HG03521 (cell line): ENCODE data around the gene ZCCHC3.
A peak's percentile ranks its signal among the peaks of the same experiment; 100 is the strongest.
"Not testable (repeated sequence)": the region's sequence is repeated elsewhere in the genome, so short reads cannot be mapped to it uniquely, and the experiment has no call there.

ENCODE experiments used
- ATAC-seq: cut with Tn5 transposase; IDR thresholded peaks from one replicate; pipeline ENCODE4 v1.9.1; 2021; ENCODE audit warnings: mild to moderate bottlenecking, moderate library complexity; ENCODE audit not compliant: unreplicated experiment

Gene ZCCHC3, protein sequence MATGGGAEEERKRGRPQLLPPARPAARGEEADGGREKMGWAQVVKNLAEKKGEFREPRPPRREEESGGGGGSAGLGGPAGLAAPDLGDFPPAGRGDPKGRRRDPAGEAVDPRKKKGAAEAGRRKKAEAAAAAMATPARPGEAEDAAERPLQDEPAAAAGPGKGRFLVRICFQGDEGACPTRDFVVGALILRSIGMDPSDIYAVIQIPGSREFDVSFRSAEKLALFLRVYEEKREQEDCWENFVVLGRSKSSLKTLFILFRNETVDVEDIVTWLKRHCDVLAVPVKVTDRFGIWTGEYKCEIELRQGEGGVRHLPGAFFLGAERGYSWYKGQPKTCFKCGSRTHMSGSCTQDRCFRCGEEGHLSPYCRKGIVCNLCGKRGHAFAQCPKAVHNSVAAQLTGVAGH

DNA sequence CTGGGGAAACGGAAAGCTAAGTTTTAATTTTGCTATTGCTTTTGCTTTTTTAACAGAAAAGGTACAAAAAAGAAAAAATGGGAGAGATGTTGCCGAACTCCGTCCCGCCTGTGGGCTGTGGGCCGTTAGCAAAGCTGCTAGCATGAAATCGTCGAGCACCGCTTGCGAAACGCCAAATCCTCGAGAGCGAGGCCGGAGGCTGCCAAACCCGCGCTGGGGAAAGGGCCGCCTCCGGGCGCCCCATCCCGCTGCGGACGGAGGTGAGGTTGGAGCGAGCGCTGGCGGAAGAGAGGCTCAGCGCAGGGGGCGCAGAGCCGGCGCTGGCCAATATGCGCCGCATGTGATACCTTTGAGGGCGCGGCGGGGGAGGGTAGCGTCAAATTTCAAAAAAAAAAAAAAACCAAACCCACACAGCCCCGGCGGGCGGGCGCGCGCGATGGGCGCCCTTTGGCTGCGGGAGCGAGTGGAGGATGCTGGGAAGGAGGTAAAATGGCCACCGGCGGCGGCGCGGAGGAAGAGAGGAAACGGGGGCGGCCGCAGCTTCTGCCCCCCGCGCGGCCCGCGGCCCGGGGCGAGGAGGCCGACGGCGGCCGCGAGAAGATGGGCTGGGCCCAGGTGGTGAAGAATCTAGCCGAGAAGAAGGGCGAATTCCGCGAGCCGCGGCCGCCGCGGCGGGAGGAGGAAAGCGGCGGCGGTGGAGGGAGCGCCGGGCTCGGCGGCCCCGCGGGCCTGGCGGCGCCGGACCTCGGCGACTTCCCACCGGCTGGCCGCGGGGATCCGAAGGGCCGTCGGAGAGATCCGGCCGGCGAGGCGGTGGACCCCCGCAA is at the start of gene ZCCHC3:
Gene ZCCHC3, plus strand, starts transcription at position 473 of the 827 bp plus-strand sequence. Its CDS starts 17 bp downstream, at position 490.
- ATAC-seq, result peak; percentile 81

DNA sequence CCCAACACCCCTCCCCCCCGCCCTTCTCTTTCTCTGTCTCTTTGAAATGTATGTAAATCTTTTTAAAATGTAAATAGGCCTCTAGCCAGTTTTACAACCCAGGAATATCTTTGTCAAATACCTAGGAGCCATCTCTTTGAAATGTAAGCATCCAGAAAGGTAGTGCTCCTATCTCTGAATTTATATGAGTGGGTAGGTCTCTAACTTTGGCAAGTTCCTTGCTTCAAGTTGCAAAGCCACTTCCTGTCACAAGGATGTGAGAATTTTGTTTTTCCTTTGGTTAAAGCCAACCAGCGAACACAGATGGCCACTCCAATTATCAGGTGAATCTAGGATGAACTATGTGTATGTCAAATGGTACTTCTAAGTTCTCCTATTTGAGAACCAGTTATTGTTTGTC is 46.0 kb upstream of the ZCCHC3 start:
- no peak for ATAC-seq

DNA sequence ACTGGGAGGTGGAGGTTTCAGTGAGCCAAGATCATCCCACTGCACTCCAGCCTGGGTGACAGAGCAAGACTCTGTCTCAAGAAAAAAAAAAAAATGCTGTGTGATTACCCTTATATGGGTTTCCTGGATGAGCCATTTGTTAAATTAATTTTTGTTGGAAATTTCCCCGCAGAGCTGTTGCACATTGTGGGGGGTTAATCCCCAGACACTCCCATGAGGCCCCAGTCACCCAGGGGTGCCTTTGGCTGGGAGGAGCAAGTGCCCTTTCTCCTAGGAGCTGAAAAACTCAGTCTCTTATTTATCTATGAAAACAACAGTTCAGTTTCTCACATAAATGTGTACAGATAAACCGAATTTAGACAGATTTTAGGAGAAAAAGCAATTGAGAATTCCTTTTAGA is 44.6 kb upstream of the ZCCHC3 start:
- ATAC-seq, result no peak

DNA sequence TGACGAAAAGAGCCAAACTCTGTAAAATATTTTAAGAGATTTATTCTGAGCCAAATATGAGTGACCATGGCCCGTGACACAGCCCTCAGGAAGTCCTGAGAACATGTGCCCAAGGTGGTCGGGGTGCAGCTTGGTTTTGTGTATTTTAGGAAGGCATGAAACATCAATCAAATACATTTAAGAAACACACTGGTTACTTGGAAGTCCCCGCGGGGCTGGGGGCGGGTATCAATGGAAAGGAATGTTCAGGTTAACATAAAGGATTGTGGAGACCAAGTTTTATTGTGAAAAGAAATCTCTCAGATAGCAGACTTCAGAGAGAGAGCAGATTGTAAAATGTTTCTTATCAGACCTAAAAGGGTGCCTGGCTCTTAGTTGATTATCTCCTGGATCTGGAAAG is 43.9 kb upstream of the ZCCHC3 start:
- ATAC-seq, result not testable (repeated sequence)

DNA sequence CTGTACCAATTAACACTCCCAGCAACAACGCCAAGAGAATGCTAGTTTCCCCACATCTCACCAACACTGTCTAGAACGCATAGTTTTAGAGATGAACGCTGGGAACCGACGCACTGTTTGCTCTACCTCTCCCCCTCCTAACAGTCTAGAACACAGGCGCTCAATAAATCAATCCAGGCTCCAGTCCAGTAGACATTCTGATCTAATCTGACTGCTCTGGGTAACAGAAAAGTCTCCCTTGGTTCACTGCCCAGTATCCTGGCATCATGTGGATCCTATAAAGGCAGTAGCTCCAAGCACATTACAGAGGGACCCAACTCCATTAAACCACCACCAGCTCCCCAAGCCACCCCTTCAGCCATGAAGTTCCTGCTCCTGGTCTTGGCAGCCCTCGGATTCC is 40.0 kb upstream of the ZCCHC3 start, which contains the start of gene DEFB132:
Gene DEFB132, plus strand, starts transcription at position 306 of the 400 bp plus-strand sequence. Its CDS starts 55 bp downstream, at position 361.
- ATAC-seq, result no peak

DNA sequence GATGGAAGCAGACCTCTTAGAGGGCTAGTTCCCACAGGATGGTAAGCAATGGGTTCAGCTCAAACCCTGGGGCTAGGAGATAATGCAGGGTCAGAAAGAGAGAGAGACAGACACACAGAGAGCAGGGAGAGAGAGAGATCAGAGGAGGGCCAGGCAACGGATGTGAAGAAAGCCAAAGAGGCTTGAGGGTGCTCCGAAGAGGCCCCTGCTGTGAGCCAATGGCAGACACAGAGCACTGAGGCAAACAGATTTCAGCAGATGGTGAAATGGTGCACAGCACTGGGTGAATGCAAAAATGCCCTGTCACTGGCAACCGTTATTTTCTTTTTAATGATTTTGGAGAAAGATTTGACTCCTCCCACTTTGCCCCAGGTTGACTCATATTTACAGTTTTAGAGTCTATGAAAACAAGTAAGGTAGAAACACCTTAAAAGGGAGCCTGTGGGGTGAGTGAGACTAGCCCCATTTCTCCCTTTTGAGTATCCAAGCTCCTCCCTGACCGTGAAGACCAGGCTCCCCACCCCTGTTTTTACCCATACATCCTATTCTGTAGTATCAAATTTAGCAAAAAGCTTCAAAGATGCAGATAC is 39.0 kb upstream of the ZCCHC3 start:
- ATAC-seq, result no peak

DNA sequence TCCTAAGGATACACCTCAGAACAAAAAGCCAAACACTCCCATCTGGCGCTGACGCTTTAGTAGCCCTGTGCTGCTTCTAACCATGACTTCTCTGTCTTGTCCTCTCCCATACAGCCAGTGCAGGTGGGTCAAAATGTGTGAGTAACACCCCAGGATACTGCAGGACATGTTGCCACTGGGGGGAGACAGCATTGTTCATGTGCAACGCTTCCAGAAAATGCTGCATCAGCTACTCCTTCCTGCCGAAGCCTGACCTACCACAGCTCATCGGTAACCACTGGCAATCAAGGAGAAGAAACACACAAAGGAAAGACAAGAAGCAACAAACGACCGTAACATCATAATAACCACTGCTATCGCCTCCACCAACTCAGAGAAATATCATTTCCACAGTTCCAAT is 38.4 kb upstream of the ZCCHC3 start:
- no peak for ATAC-seq

DNA sequence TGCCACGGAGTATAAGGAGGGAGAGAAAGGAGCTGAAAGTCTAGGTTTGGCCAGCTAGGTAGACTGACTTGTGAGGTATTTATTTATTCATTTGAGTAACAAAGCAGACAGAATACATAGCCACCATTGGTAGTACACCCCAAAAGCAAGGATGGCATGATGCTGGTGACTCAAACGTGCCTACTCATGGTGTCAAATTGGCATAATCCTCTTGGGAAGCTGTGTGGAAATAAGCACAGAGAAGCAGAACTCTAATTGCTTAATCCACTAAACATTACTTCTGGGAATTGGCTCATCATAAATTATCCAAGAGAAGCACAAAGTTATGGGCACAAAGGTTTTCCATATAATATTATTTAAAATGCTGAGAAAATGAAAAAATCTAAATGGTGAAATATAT is 37.4 kb upstream of the ZCCHC3 start:
- ATAC-seq, result no peak

DNA sequence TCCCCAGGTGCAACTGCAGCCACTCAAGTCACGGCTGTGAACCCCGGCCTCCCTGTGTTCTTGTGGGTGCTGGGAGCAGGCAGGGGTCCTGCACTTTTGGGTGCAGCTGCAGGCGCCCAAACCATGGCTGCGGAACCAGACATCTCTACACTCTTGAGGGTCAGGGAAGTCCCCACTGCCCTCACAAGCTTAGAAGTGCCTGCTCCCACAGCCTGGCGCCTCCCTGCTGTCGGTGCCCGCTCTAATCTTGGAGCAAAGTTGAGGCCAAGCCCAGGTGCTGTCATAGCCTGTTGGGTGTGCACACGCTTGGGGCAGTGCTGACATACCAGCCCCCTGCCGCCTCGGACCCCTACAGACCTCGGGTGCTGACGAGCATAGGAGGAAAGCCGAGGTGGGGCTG is 33.7 kb upstream of the ZCCHC3 start:
- ATAC-seq, result no peak

DNA sequence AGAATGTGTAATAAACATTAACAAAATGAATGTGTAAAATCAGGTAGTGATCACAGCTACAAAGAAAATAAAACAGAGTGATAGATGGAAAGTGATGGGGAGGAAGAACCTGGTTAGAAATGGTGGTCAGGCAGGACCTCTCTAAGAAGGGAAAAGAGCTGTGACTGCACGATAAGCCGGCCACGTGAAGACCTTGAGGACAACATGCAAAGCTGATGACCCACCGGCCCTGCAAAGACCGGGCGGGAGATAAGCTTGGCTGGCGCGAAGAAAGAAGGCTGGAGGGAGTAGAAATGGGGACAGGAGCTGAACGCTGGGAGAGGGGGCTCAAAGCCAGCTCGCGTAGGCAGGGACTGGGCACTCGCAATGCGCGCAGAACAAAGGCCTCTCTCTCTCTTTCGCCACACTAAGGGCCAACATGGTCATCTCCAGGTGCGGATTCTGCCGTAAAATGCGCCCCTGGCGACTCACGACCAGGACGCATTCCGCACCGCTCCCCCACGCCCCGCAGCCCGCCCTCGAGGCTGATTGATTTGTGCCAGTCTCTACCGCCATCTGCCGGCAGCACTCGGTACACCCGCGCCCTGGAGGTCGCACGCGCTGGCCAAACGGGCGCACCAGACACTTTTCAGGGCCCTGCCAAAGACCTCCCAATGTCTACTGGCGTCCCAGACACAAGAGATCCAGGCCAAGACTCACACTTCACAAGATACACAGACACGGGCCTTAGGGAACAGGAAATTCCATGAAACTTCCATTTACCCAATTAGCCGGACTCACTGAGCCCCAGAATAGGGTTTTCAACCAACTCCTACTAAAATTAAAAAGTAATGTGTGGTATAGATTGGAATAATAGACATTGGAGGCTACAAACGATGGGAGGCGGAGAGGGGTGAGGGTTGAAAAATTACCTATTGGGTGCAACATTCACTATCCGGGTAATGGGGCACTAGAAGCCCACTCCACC is 30.5 kb upstream of the ZCCHC3 start:
- ATAC-seq, result peak; percentile 70

DNA sequence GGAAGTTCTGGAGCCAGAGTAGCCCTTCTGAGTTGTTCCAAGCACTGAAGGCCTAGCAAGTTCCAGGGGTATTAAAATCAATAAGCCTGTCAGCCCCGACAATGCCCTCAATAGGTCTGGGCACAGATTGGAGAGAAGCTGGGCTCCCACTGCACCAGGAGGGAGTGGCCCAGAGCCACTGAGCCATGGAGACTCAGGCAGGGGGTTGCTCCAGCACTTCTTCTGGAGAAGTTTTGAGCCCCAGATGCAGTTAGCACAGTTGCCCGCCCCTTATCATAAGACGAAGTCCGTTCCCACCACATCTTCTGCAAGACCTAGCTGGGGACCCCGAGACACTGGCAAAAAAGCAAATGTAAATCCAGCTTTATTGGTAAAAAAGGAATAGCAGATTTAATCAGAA is 26.9 kb upstream of the ZCCHC3 start:
- no peak for ATAC-seq

DNA sequence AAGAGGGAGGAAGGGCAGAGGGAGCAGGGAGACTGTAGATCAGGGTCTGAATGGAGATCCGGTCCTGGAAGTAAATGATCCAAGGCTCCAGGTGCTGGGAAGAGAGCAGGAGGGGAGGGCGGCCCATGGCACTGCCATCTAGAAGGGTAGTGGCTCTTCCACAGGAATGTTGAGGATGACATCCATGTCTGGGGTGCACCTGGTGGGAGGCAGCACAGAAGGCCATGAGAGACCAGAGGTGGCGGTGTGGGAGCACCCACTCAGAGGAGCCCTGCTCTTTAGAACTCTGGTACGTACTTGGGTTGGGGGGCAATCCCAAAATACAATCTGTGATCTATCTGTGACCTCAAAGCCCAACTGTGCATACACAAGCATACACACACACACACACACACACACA is 26.3 kb upstream of the ZCCHC3 start:
- ATAC-seq, result no peak

DNA sequence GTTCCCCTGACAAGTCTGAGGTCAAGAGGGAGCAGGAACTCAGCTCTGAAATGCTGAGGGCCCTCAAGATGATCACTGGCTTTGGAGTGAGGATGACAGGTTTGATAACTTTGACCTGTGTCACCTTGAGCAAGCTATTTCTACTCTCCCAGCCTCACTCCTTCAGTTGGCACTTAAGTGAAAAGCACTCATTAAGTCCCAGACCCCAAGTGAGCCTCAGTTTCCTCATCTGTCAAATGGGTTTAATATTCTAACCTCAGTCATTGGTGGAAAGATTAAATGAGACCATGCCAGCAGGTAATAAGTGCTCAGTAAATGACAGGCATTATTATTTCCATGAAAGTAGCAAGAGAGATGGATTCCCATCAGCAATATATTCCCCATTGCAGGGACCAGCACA is 25.8 kb upstream of the ZCCHC3 start:
- ATAC-seq, result no peak

DNA sequence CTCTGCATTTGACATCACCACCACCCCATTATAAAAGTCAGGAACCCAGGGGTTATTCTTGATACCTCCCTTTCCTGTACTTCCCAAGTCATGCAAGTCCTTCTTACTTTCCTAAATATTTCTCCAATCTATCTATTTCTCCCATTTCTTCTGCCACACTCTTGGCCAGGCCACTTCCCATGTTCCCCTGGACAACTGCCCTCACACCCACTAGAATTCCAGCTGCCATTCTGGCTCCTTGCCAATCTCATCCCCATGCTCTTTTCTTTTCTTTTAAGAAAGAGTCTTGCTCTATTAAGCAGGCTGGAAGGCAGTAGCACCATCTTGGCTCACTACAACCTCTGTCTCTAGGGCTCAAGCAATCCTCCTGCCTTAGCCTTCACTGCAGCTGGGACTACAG is 24.7 kb upstream of the ZCCHC3 start:
- ATAC-seq, result no peak

DNA sequence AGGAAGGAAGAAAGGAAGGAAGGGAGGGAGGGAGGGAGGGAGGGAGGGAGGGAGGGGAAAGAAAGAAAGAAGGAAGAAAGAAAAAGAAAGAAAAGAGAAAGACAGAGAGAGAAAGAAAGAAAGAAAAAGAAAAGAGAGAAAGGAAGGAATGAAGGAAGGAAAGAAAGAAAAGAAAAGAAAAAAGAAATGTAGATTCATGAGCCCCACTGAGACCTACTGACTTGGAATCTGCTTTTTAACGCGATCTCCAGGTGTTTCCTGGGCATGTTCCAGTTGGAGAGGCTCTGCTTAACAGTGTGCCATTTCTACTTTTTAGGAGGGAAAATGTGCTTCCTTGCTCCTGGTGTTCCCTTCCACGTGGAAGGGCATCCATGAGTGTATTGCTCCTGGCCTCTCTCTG is 23.5 kb upstream of the ZCCHC3 start:
- no peak for ATAC-seq

DNA sequence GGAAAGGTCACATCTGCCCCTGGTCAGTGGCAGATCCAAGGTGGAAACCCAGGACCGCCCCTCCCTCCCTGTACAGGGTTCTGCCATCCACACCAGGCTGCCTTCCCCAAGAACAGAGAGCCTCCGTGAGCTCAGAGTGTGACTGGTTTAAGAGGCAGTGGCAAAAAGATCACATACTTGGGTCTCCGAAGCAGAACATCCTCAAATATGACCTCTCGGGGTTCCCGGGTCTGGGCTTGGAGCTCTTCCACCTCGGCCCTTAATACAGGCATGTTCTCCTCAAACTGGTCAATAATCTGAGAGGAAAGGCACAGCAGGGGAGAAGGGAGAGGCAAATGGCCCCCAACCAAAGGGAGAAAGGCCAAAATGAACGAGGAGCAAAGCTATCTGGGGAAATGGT is 21.6 kb upstream of the ZCCHC3 start:
- no peak for ATAC-seq

DNA sequence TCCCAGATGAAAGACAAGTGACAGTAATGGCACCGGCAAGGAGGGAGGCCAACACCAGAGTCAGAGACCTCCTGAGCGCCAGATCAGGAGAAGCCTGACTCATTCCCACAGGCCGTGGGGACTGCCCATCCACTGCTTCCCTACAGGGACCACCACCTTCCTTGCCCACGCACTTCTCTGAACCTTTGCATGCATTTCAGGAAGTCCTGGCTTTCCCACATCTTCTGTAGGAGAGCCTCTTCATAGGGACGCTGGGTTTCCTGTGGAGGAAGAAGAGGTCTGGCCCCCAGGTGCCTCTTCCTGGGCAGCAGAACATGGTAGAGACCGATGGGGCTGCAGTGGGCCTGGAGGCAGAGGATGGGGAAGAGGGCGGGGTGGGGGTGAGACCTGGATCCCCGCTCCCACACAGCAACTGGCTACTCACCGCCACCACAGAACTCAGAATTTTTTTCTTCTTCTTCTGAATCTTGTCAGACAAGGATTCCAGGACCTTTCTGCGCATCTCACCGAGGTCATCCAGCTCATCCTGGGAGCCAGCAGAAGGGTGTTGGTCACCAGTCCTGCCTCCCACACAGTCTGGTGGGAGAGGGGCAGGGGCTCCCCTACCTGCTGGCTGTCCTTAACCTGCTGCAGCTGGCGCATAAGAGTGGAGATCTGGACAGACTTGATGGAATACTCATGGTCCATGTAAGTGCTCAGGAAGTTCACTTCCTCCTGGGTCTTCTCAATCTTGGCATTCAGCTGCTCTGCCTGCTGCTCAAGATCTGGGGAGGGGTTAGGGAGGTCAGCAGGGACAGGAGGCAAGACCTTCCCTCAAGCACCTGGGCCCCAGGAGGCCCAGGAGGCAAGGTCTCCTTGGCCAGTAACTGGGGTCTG is 20.5 kb upstream of the ZCCHC3 start:
- ATAC-seq, result no peak

DNA sequence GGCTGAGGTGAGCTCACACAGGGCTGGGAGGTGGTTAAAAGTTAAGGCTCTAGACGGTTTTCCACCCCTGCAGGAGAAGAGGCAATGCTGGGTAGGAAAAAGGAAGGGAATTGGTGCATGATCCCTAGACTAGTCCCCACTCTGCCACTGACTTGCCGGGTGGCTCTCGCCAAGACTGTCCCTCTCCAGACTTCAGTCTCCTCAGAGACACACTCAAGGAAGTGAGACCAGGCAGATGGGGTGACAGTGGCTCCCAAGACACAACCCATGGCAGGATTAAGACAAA is 19.9 kb upstream of the ZCCHC3 start:
- no peak for ATAC-seq

DNA sequence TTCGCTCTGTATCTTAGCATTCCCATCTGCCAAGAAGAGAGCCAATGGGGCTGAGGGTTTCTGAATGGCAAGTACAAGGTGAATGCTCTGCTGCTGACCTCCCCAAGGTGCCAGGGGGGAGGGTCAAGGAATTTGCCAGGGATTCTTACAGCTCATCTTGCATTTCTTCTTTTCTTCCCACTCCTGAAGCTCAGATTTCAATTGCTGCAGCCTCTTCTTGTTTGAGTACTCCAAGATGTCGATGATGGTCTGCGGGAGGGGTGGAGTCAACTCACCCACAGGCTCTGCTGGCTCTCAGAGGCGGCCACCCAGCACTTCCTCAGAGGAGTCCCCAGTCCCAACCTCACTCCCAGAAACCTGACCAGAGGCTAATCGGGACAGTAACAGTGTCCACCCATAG is 19.2 kb upstream of the ZCCHC3 start:
- no peak for ATAC-seq
